Measurements from ENCODE around the gene IFT27.

IFT27 gene

GRCh38 chr22:36730176-36730858, 45.6 kb downstream of the IFT27 start:
- ChIA-PET POLR2A (ENCODE audit: low non-redundant PET) (no interaction called here), CTCF (no interaction called here)
- no peak for TF ChIP-seq CTCF (conservative IDR thresholded peaks at IDR 0.05; ENCODE audit: low read depth)
- no peak overlapping the region for H3K27ac ChIP-seq
- no peak for DNase-seq (ENCODE audit: low spot score)

GRCh38 chr22:36729321-36729720, 46.6 kb downstream of the IFT27 start:
- POLR2A ChIA-PET (ENCODE audit: low non-redundant PET), result no interaction called here

GRCh38 chr22:36728505-36728904, 47.4 kb downstream of the IFT27 start:
- DNase-seq (ENCODE audit: low spot score), result no peak
- no peak overlapping the region for H3K27ac ChIP-seq
- POLR2A ChIA-PET (ENCODE audit: low non-redundant PET), result no interaction called here
- no peak for TF ChIP-seq CTCF (conservative IDR thresholded peaks at IDR 0.05; ENCODE audit: low read depth)
- CTCF ChIA-PET, result no interaction called here

More at GRCh38 chr22:36729321-36729720, 46.6 kb downstream of the IFT27 start:
- DNase-seq (ENCODE audit: low spot score), result no peak
- no peak for TF ChIP-seq CTCF (conservative IDR thresholded peaks at IDR 0.05; ENCODE audit: low read depth)
- no peak overlapping the region for H3K27ac ChIP-seq
- CTCF ChIA-PET, result no interaction called here

- ChIA-PET POLR2A (ENCODE audit: low non-redundant PET) (no interaction called here), CTCF (no interaction called here)
- no peak for TF ChIP-seq CTCF (conservative IDR thresholded peaks at IDR 0.05; ENCODE audit: low read depth)
- no peak overlapping the region for H3K27ac ChIP-seq
- no peak for DNase-seq (ENCODE audit: low spot score)
Observed at GRCh38 chr22:36727927-36728488, 47.9 kb downstream of the IFT27 start.

GRCh38 chr22:36727110-36727509, 48.8 kb downstream of the IFT27 start:
- TF ChIP-seq CTCF (conservative IDR thresholded peaks at IDR 0.05; ENCODE audit: low read depth), result no peak
- no peak for DNase-seq (ENCODE audit: low spot score)
- POLR2A ChIA-PET (ENCODE audit: low non-redundant PET), result no interaction called here
- no peak overlapping the region for H3K27ac ChIP-seq
- CTCF ChIA-PET, result no interaction called here

GRCh38 chr22:36726007-36726380, 49.9 kb downstream of the IFT27 start:
- H3K27ac ChIP-seq, result no peak overlapping the region
- ChIA-PET CTCF (interaction anchor here (0.6 kb wide), 1 partner anchor 30 kb away, joined by 3 read pairs; no protein-coding TSS in a partner anchor), POLR2A (ENCODE audit: low non-redundant PET) (no interaction called here)
- no peak for TF ChIP-seq CTCF (conservative IDR thresholded peaks at IDR 0.05; ENCODE audit: low read depth)
- no peak for DNase-seq (ENCODE audit: low spot score)

Data from RWPE1 (cell line).